HepG2 (cell line): ENCODE data around the gene SIM1. TPM values are rescaled to one million over a fixed set of nuclear protein-coding genes. Genes with fewer than 3 reads are reported as not detected.

Experiments used
- ATAC-seq: fragments of 200-7000 bp; cut with Tn5 transposase; 3 replicates; pipeline ENCODE4 v1.9.1; 2020; ENCODE audit warnings: mild to moderate bottlenecking, moderate library complexity
- BruUV-seq: library from RNA; stranded (reverse); fragments of 400-500 nt; replicated peaks from 2 replicates; lab custom pipeline; 2021; lab: Mats Ljungman, UMichigan
- CTCF ChIA-PET: fragments of 300-600 bp; formaldehyde crosslinking; extraction: SDS; loops from one replicate; lab custom pipeline; 2021; ENCODE audit warnings: low total read pairs, inconsistent platforms, low intra/inter-chr PET ratio; lab: Yijun Ruan, JAX
- POLR2A ChIA-PET: fragments of 350-600 bp; sonication (Branson Sonifier 250); formaldehyde crosslinking; loops from one replicate; lab custom pipeline; 2020; ENCODE audit warnings: antibody characterized with exemption, inconsistent platforms; lab: Yijun Ruan, JAX
- DNase-seq: peaks from one replicate; pipeline ENCODE4 v3.0.0-alpha.2; 2015; ENCODE audit warnings: low spot score
- FAIRE-seq: peaks from 3 replicates; lab custom pipeline; 2011; peaks lifted over from hg19 to GRCh38; lab: Jason Lieb, UNC
- H2AFZ ChIP-seq: one replicate; pipeline ENCODE4 v1.6.1; 2011; ENCODE audit warnings: low read length, inconsistent platforms
- H3K27ac ChIP-seq: fragments of 300-600 bp; 3 replicates; pipeline ENCODE4 v1.8.0; 2011; ENCODE audit warnings: mixed run types, mild to moderate bottlenecking, mixed read lengths, low read length, inconsistent platforms; ENCODE audit not compliant: insufficient read depth; ENCODE audit errors: extremely low read length
- H3K27me3 ChIP-seq, 2 experiments: fragments of 200-600 bp in 1 of 2; 2 replicates in 1 of 2; 3 replicates in 1 of 2; pipeline versions ENCODE4 v1.6.0 to v1.8.0; 2011; ENCODE audit warnings: low read length in 2 of 2, mild to moderate bottlenecking in 2 of 2, moderate library complexity in 2 of 2, inconsistent platforms in 1 of 2; ENCODE audit not compliant: insufficient read depth in 2 of 2, control insufficient read depth in 1 of 2
- H3K36me3 ChIP-seq, 2 experiments: fragments of 200-600 bp in 1 of 2; replicated peaks in 1 of 2; 2 replicates in 1 of 2; 3 replicates in 1 of 2; pipeline versions ENCODE4 v1.5.1 to v1.8.0; 2011; ENCODE audit warnings: low read length in 2 of 2, inconsistent platforms in 1 of 2; ENCODE audit not compliant: insufficient read depth in 2 of 2, control insufficient read depth in 1 of 2
- H3K4me1 ChIP-seq: 2 replicates; pipeline ENCODE4 v1.5.1; 2012; ENCODE audit warnings: low read length, inconsistent platforms; ENCODE audit not compliant: insufficient read depth
- H3K4me2 ChIP-seq: 2 replicates; pipeline ENCODE4 v1.6.0; 2011; ENCODE audit warnings: low read depth, low read length, inconsistent platforms
- H3K4me3 ChIP-seq, 3 experiments: fragments of 200-600 bp in 1 of 3; sonication (generic), shearing (Covaris generic) in 1 of 3; replicated peaks in 1 of 3; 2 replicates each; pipeline ENCODE4 v1.5.1; 2011 to 2016; ENCODE audit warnings: low read length in 3 of 3, inconsistent platforms in 2 of 3, low read depth in 2 of 3, mild to moderate bottlenecking in 2 of 3, control low read depth in 1 of 3, mixed read lengths in 1 of 3; ENCODE audit not compliant: insufficient read depth in 1 of 3
- H3K79me2 ChIP-seq: one replicate; pipeline ENCODE4 v1.6.1; 2011; ENCODE audit warnings: low read length, inconsistent platforms; ENCODE audit not compliant: insufficient read depth
- H3K9ac ChIP-seq: 2 replicates; pipeline ENCODE4 v1.6.0; 2011; ENCODE audit warnings: mild to moderate bottlenecking, low read depth, low read length, inconsistent platforms; ENCODE audit not compliant: insufficient read depth
- H3K9me3 ChIP-seq: 2 replicates; pipeline ENCODE4 v1.5.1; 2012; ENCODE audit warnings: mild to moderate bottlenecking, low read length
- H4K20me1 ChIP-seq: 2 replicates; pipeline ENCODE4 v1.6.0; 2011; ENCODE audit warnings: inconsistent platforms, mild to moderate bottlenecking, low read length, moderate library complexity; ENCODE audit not compliant: insufficient read depth
- EZH2 ChIP-seq: conservative IDR thresholded peaks from 2 replicates; pipeline ENCODE4 v1.6.1; 2012; ENCODE audit warnings: mild to moderate bottlenecking, low read depth, low read length, moderate library complexity
- HMGXB3 ChIP-seq: sonication (generic); formaldehyde crosslinking; IDR thresholded peaks from 2 replicates; pipeline ENCODE4 v1.4.0; 2020; ENCODE audit warnings: missing genetic modification reagents, borderline replicate concordance
- KAT8 ChIP-seq: IDR thresholded peaks from 2 replicates; pipeline ENCODE4 v1.6.1; 2016; ENCODE audit warnings: missing genetic modification reagents, missing compliant biosample characterization
- ZC3H13 ChIP-seq: sonication (generic); formaldehyde crosslinking; IDR thresholded peaks from 2 replicates; pipeline ENCODE4 v1.8.1; 2023; ENCODE audit warnings: mild to moderate bottlenecking, missing genetic modification reagents, moderate library complexity
- ZFAT ChIP-seq: sonication (generic); formaldehyde crosslinking; conservative IDR thresholded peaks from 2 replicates; pipeline ENCODE4 v1.8.1; 2023; ENCODE audit warnings: missing genetic modification reagents, inconsistent platforms
- ZNF263 ChIP-seq: sonication (generic); formaldehyde crosslinking; IDR thresholded peaks from 2 replicates; pipeline ENCODE4 v1.4.0; 2020; ENCODE audit warnings: missing genetic modification reagents
- ZNF501 ChIP-seq: sonication (generic); formaldehyde crosslinking; IDR thresholded peaks from 2 replicates; pipeline ENCODE4 v1.5.1; 2020; ENCODE audit warnings: mild to moderate bottlenecking, moderate library complexity, missing genetic modification reagents
- WGBS: methylation state at CpG from one replicate; pipeline ENCODE4 v1.1.6; 2017; ENCODE audit warnings: low lambda C conversion rate; 5-methylcytosine and 5-hydroxymethylcytosine counted together
- in situ Hi-C: cut with HindIII; loops from 2 replicates; pipeline ENCODE4 v1.10.0; 2017; ENCODE audit warnings: low pct_unique_long_range_greater_than_20kb; ENCODE audit not compliant: extremely low pct_ligation_motif_present
- intact Hi-C: fragments of 100-400 bp; cut with micrococcal nuclease; formaldehyde crosslinking; loops from one replicate; pipeline ENCODE4 v1.10.0; 2022; ENCODE audit not compliant: unreplicated experiment
- polyA plus RNA-seq, 8 experiments: library from polyadenylated mRNA; depleted of rRNA in 3 of 8; stranded (reverse) in 7 of 8; unstranded in 1 of 8; fragments of >200 nt; fragmentation: Illumina TruSeq in 4 of 8; extraction: Trizol in 4 of 8; gene quantifications; 2 replicates each; pipeline versions ENCODE4 v1.2.1 to v1.2.3, GENCODE V29; 2011 to 2016; ENCODE audit warnings: low read depth in 4 of 8, missing spikeins in 1 of 8, mixed read lengths in 1 of 8; ENCODE audit not compliant: insufficient read depth in 1 of 8
- total RNA-seq, 5 experiments: library from RNA; depleted of rRNA; stranded (reverse); fragments of >200 nt; fragmentation: Illumina TruSeq; extraction: Trizol; gene quantifications; 2 replicates each; pipeline ENCODE4 v1.2.3, GENCODE V29; 2016; ENCODE audit warnings: low read depth in 1 of 5
- TF ChIP-seq, protein P1 (sequence below): sonication (generic); formaldehyde crosslinking; IDR thresholded peaks from 2 replicates; pipeline ENCODE4 v1.5.0; 2020; ENCODE audit warnings: missing genetic modification reagents, mild to moderate bottlenecking, borderline replicate concordance

SIM1 gene
- total and polyA plus RNA-seq, 2 of the 13 experiments (the other 11 are each of a cell fraction or from before 2014, with no cell fraction given) = not detected

GRCh38 chr6:100466410-100467128, 1.8 kb upstream of the SIM1 start:
- ChIA-PET POLR2A (no interaction called here), CTCF (no interaction called here)
- Histone ChIP-seq H3K9me3 (no peaks in the 10 kb centered on the region), H3K27ac (no peak overlapping the region), H2AFZ (no peak overlapping the region), H3K4me3 (no peak overlapping the region), H3K4me1 (peaks cover 14% of the 10 kb centered on the region; the same call in 1 of the 2 replicates), H3K27me3 (peaks cover 6 to 46% of the 10 kb centered on the region in 2 experiments; a peak in 4 of 5 replicates), H3K9ac (no peak overlapping the region), H4K20me1 (no peaks in the 10 kb centered on the region), H3K79me2 (no peaks in the 10 kb centered on the region), H3K36me3 (no peaks in the 10 kb centered on the region), H3K4me2 (peak overlapping the region; percentile 36; the same call in 1 of the 2 replicates)
- DNase-seq (no peak), FAIRE-seq (no peak), ATAC-seq (peak; percentile 67)
- in situ Hi-C loops (no loop called here), intact Hi-C loops (no loop called here)
- no TSS peak for BruUV-seq
- TF ChIP-seq ZC3H13 (CRISPR knock-in tag) (no peak), EZH2 (0 out of 2 replicates have a peak, but pooled peaks have one; percentile 13)
- 38% methylated on average over 17 of the region's 21 CpGs for WGBS

DNA sequence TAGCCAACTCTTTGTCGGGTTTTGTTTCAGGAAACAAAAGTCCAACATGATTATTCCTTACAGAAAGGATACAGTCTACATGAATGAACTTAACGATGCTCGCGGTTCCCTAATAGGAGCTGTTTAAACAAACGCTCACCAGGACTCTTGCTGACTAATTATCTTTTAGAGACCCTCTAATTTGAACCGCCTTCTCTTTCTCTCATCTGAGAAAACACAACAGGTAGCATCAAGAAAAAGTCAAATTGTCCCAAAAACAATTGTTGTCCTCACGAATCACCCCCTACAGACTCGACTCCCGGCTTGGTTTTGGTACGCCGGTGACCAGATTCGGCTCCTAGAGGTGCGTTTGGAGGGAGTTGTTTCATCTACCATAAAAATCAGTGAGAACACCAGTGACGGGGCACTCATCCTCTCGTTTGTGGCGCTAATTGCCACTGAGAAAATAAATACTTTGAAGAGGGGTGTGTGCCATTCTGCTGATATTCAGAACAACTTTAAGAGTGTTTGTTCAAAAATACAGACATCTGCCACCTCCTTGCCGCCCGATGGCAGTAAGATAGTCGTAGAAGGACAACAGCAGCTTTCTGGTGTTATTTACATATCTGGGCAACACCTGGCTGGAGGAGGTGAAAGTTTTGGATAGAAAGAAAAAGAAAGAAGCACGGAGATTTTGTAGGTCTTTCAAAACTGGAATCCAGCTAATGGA, 1.1 kb upstream of the SIM1 start:
- H3K27ac ChIP-seq = no peak overlapping the region
- FAIRE-seq = no peak
- no peak for DNase-seq
- ChIA-PET POLR2A (no interaction called here), CTCF (no interaction called here)
- no TSS peak for BruUV-seq
- no peak overlapping the region for H3K4me2 ChIP-seq
- in situ Hi-C loops = no loop called here
- intact Hi-C loops = no loop called here
- 33% methylated on average over 20 of the region's 20 CpGs for WGBS
- H2AFZ ChIP-seq = no peak overlapping the region
- H3K9ac ChIP-seq = no peak overlapping the region
- H3K4me1 ChIP-seq = peaks cover 14% of the 10 kb centered on the region; the same call in 1 of the 2 replicates
- H3K36me3 ChIP-seq = no peaks in the 10 kb centered on the region
- H3K27me3 ChIP-seq = peaks cover 6 to 53% of the 10 kb centered on the region in 2 experiments
- no peaks in the 10 kb centered on the region for H3K79me2 ChIP-seq
- H4K20me1 ChIP-seq = no peaks in the 10 kb centered on the region
- H3K9me3 ChIP-seq = no peaks in the 10 kb centered on the region
- H3K4me3 ChIP-seq = no peak overlapping the region
- no peak for ATAC-seq
- TF ChIP-seq KAT8 = no peak
- TF ChIP-seq ZNF501 (CRISPR knock-in tag) = no peak
- TF ChIP-seq, protein P1, sequence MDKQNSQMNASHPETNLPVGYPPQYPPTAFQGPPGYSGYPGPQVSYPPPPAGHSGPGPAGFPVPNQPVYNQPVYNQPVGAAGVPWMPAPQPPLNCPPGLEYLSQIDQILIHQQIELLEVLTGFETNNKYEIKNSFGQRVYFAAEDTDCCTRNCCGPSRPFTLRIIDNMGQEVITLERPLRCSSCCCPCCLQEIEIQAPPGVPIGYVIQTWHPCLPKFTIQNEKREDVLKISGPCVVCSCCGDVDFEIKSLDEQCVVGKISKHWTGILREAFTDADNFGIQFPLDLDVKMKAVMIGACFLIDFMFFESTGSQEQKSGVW = no peak
- no peak for TF ChIP-seq HMGXB3 (CRISPR knock-in tag)
- TF ChIP-seq ZFAT = no peak
- no peak for TF ChIP-seq ZNF263 (CRISPR knock-in tag)
